22Rv1 (cell line): ENCODE data around the gene ATRX.
"Not testable (repeated sequence)": the region's sequence is repeated elsewhere in the genome, so short reads cannot be mapped to it uniquely, and the experiment has no call there.

Experiments used
- H3K27ac ChIP-seq: fragments of 450-650 bp; 2 replicates; pipeline ENCODE4 v1.5.1; 2017
- CTCF ChIP-seq: fragments of 450-650 bp; IDR thresholded peaks from 2 replicates; pipeline ENCODE4 v1.5.1; 2017; ENCODE audit warnings: mild to moderate bottlenecking
- ZFX ChIP-seq: fragments of 450-650 bp; IDR thresholded peaks from 2 replicates; pipeline ENCODE4 v1.6.1; 2017; ENCODE audit warnings: antibody characterized with exemption, borderline replicate concordance

ATRX gene

GRCh38 chrX:77638397-77638796, 147.6 kb downstream of the ATRX start:
- no peak overlapping the region for H3K27ac ChIP-seq
- TF ChIP-seq CTCF = no peak
- TF ChIP-seq ZFX = no peak

- H3K27ac ChIP-seq = no peak overlapping the region
- TF ChIP-seq ZFX = no peak
- no peak for TF ChIP-seq CTCF
These were observed 150.6 kb downstream of the ATRX start for GRCh38 chrX:77635373-77635772.

GRCh38 chrX:77628294-77629025, 157.6 kb downstream of the ATRX start:
- no peak overlapping the region for H3K27ac ChIP-seq
- TF ChIP-seq CTCF (peak; percentile 20; the same call in 1 of the 2 replicates), ZFX (no peak)

- TF ChIP-seq CTCF (no peak), ZFX (no peak)
- H3K27ac ChIP-seq = no peak overlapping the region
These were observed 163.3 kb downstream of the ATRX start for GRCh38 chrX:77622672-77623071.

GRCh38 chrX:77622233-77622632, 163.8 kb downstream of the ATRX start:
- H3K27ac ChIP-seq = no peak overlapping the region
- TF ChIP-seq CTCF (no peak), ZFX (no peak)

GRCh38 chrX:77621453-77621852, 164.6 kb downstream of the ATRX start:
- not testable (repeated sequence) for H3K27ac ChIP-seq

- TF ChIP-seq CTCF (no peak), ZFX (no peak)
- no peak overlapping the region for H3K27ac ChIP-seq
These were observed 168.8 kb downstream of the ATRX start for GRCh38 chrX:77617206-77617605.

GRCh38 chrX:77603635-77604336, 182.2 kb downstream of the ATRX start:
- TF ChIP-seq ZFX (no peak), CTCF (no peak)
- no peak overlapping the region for H3K27ac ChIP-seq
